Keratinocyte (primary cell): Measurements from ENCODE around the gene PDF. TPM values are rescaled to one million over a fixed set of nuclear protein-coding genes. Genes with fewer than 3 reads are reported as not detected.

Source experiments
- DNase-seq: peaks from one replicate; pipeline ENCODE4 v3.0.0-alpha.2; 2011; ENCODE audit warnings: low read depth, missing footprints, low spot score
- FAIRE-seq: peaks from 2 replicates; lab custom pipeline; 2011; peaks lifted over from hg19 to GRCh38; lab: Jason Lieb, UNC
- H2AFZ ChIP-seq: 2 replicates; pipeline ENCODE4 v1.6.0; 2012; ENCODE audit warnings: low read length, control low read depth, inconsistent platforms; ENCODE audit not compliant: control insufficient read depth
- H3K27ac ChIP-seq: 2 replicates; pipeline ENCODE4 v1.5.1; 2011; ENCODE audit warnings: low read length; ENCODE audit not compliant: control insufficient read depth, insufficient read depth
- H3K27me3 ChIP-seq: 3 replicates; pipeline ENCODE4 v1.6.0; 2011; ENCODE audit warnings: low read length; ENCODE audit not compliant: control insufficient read depth, insufficient read depth; ENCODE audit errors: extremely low read depth
- H3K36me3 ChIP-seq, 2 experiments: 2 replicates in 1 of 2; 3 replicates in 1 of 2; pipeline ENCODE4 v1.5.1; 2011; ENCODE audit warnings: low read length in 2 of 2, mild to moderate bottlenecking in 1 of 2; ENCODE audit not compliant: control insufficient read depth in 2 of 2, insufficient read depth in 2 of 2; ENCODE audit errors: extremely low read depth in 1 of 2
- H3K4me1 ChIP-seq: 3 replicates; pipeline ENCODE4 v1.5.1; 2011; ENCODE audit warnings: low read length; ENCODE audit not compliant: control insufficient read depth, insufficient read depth; ENCODE audit errors: extremely low read depth
- H3K4me2 ChIP-seq: 3 replicates; pipeline ENCODE4 v1.6.0; 2011; ENCODE audit warnings: low read depth, low read length; ENCODE audit not compliant: control insufficient read depth, insufficient read depth; ENCODE audit errors: extremely low read depth
- H3K4me3 ChIP-seq, 3 experiments: fragments of 200-600 bp in 1 of 3; sonication (generic) in 1 of 3; 2 replicates in 2 of 3; 3 replicates in 1 of 3; pipeline ENCODE4 v1.5.1; 2011 to 2016; ENCODE audit warnings: low read length in 3 of 3, mild to moderate bottlenecking in 3 of 3, control low read depth in 2 of 3, inconsistent platforms in 1 of 3, low read depth in 1 of 3, mixed read lengths in 1 of 3, mixed run types in 1 of 3, moderate library complexity in 1 of 3; ENCODE audit not compliant: control insufficient read depth in 2 of 3, insufficient read depth in 2 of 3; ENCODE audit errors: extremely low read depth in 1 of 3
- H3K79me2 ChIP-seq: 2 replicates; pipeline ENCODE4 v1.6.0; 2012; ENCODE audit warnings: low read length; ENCODE audit not compliant: control insufficient read depth, insufficient read depth
- H3K9ac ChIP-seq: 3 replicates; pipeline ENCODE4 v1.6.0; 2011; ENCODE audit warnings: low read length; ENCODE audit not compliant: control insufficient read depth, insufficient read depth; ENCODE audit errors: extremely low read depth
- H3K9me1 ChIP-seq: 3 replicates; pipeline ENCODE4 v1.6.0; 2011; ENCODE audit warnings: low read length; ENCODE audit not compliant: control insufficient read depth, insufficient read depth; ENCODE audit errors: extremely low read depth
- H3K9me3 ChIP-seq: 2 replicates; pipeline ENCODE4 v1.5.1; 2012; ENCODE audit warnings: low read depth, low read length; ENCODE audit not compliant: control insufficient read depth
- H4K20me1 ChIP-seq: 3 replicates; pipeline ENCODE4 v1.6.0; 2011; ENCODE audit warnings: low read length; ENCODE audit not compliant: control insufficient read depth, insufficient read depth; ENCODE audit errors: extremely low read depth
- CTCF ChIP-seq, 3 experiments: IDR thresholded peaks in 1 of 3; conservative IDR thresholded peaks in 1 of 3; optimal IDR thresholded peaks in 1 of 3; 2 replicates in 2 of 3; 3 replicates in 1 of 3; pipeline versions ENCODE3 to v1.5.1; 2011; ENCODE audit warnings: low read length in 3 of 3, mild to moderate bottlenecking in 3 of 3, moderate library complexity in 2 of 3, control low read depth in 1 of 3, inconsistent platforms in 1 of 3; ENCODE audit not compliant: insufficient read depth in 2 of 3; ENCODE audit errors: extremely low read depth in 1 of 3
- EZH2 ChIP-seq: IDR thresholded peaks from one replicate; pipeline ENCODE4 v1.6.1; 2012; ENCODE audit warnings: inconsistent platforms, mild to moderate bottlenecking, low read length, moderate library complexity
- dilution Hi-C: fragments of 300-500 bp; cut with MboI; formaldehyde crosslinking; loops from one replicate; pipeline ENCODE4 v1.7.0; 2020; ENCODE audit warnings: low sequenced_read_pairs; ENCODE audit not compliant: extremely low pct_ligation_motif_present
- polyA plus RNA-seq, 5 experiments: library from polyadenylated mRNA; depleted of rRNA in 3 of 5; stranded (reverse) in 3 of 5; stranded (forward) in 1 of 5; unstranded in 1 of 5; fragments of >200 nt; gene quantifications; 1 replicate in 1 of 5; 2 replicates in 3 of 5; 3 replicates in 1 of 5; pipeline versions ENCODE4 v1.2.1 to v1.2.3, GENCODE V29; 2011 to 2012; ENCODE audit warnings: missing spikeins in 2 of 5, low read depth in 1 of 5, low replicate concordance in 1 of 5

PDF gene
- polyA plus RNA-seq, 1 donor (not counting 4 experiments of a cell fraction or from before 2014, with no cell fraction given), result 3.0 TPM

DNA sequence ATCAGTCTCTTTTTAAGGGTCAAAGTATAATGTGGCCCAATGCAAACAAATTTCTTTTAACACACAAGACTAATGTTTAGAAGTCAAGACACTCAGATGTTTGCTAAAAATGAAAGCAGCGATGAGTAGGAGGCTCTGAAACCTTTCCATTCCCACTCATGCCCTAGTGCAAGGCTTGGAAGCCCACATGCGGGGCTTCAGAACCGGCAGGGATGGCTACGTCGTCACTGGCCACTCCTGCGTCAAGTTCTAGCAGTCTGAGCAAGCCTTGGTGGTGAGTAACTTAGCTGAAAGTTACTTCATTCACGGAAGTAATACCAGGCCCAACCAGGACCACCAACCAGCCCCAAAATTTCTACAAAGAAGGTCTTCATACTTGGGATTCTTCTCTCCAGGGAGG is 36.0 kb upstream of the PDF start:
- DNase-seq (no peak), FAIRE-seq (no peak)
- TF ChIP-seq CTCF (optimal IDR thresholded peaks at IDR 0.05 in 1 of 3, IDR thresholded peaks at IDR 0.05 in 1 of 3, conservative IDR thresholded peaks at IDR 0.05 in 1 of 3; ENCODE audit: extremely low read depth in 1 of 3, insufficient read depth in 2 of 3, low read length in 3 of 3) (no peak), EZH2 (no peak)
- Histone ChIP-seq H3K27ac (no peak overlapping the region), H3K27me3 (no peaks in the 10 kb centered on the region), H3K4me1 (no peaks in the 10 kb centered on the region), H3K79me2 (no peaks in the 10 kb centered on the region), H2AFZ (no peak overlapping the region), H3K4me3 (no peak overlapping the region), H3K9ac (no peak overlapping the region), H3K9me1 (no peaks in the 10 kb centered on the region), H3K4me2 (no peak overlapping the region), H3K9me3 (no peaks in the 10 kb centered on the region), H3K36me3 (peaks cover 27 to 37% of the 10 kb centered on the region in 2 experiments), H4K20me1 (no peaks in the 10 kb centered on the region)
- dilution Hi-C loops, result no loop called here

GRCh38 chr16:69365901-69366300 is 35.5 kb upstream of the PDF start:
- TF ChIP-seq CTCF (optimal IDR thresholded peaks at IDR 0.05 in 1 of 3, IDR thresholded peaks at IDR 0.05 in 1 of 3, conservative IDR thresholded peaks at IDR 0.05 in 1 of 3; ENCODE audit: extremely low read depth in 1 of 3, insufficient read depth in 2 of 3, low read length in 3 of 3) (no peak), EZH2 (no peak)
- Histone ChIP-seq H3K36me3 (peaks cover 27 to 37% of the 10 kb centered on the region in 2 experiments), H4K20me1 (no peaks in the 10 kb centered on the region), H3K4me1 (no peaks in the 10 kb centered on the region), H3K79me2 (no peaks in the 10 kb centered on the region), H3K9me1 (no peaks in the 10 kb centered on the region), H3K27ac (no peak overlapping the region), H3K9me3 (no peaks in the 10 kb centered on the region), H3K4me2 (no peak overlapping the region), H3K27me3 (no peaks in the 10 kb centered on the region), H2AFZ (no peak overlapping the region), H3K4me3 (no peak overlapping the region), H3K9ac (no peak overlapping the region)
- no peak for FAIRE-seq
- no peak for DNase-seq
- dilution Hi-C loops, result no loop called here
